CD14-positive monocyte (primary cell): ENCODE measurements around the gene SH3BGR. TPM values are rescaled to one million over a fixed set of nuclear protein-coding genes. Genes with fewer than 3 reads are reported as not detected.

ENCODE experiments used
- DNase-seq, 3 donors: peaks; one replicate each; pipeline ENCODE4 v3.0.0-alpha.2; 2011 to 2022
- H2AFZ ChIP-seq: 2 replicates; pipeline ENCODE4 v1.6.0; 2012; ENCODE audit warnings: mild to moderate bottlenecking, low read depth, low read length, inconsistent platforms; ENCODE audit not compliant: insufficient read depth, poor library complexity, severe bottlenecking
- H3K27ac ChIP-seq, 2 donors: 1 replicate in 1 of 2; 2 replicates in 1 of 2; pipeline ENCODE4 v1.5.1; 2012 to 2013; ENCODE audit warnings: low read length in 2 of 2, control low read depth in 1 of 2, inconsistent platforms in 1 of 2, low read depth in 1 of 2, mild to moderate bottlenecking in 1 of 2
- H3K27me3 ChIP-seq, 2 donors: one replicate each; pipeline versions ENCODE4 v1.6.0 to v1.6.1; 2011 to 2013; ENCODE audit warnings: low read length in 2 of 2; ENCODE audit not compliant: control insufficient read depth in 2 of 2, insufficient read depth in 2 of 2
- H3K36me3 ChIP-seq, 2 donors: replicated peaks in 1 of 2; 1 replicate in 1 of 2; 2 replicates in 1 of 2; pipeline versions ENCODE4 v1.5.1 to v1.6.1; 2012 to 2013; ENCODE audit warnings: low read length in 2 of 2, control low read depth in 1 of 2, inconsistent platforms in 1 of 2, mild to moderate bottlenecking in 1 of 2; ENCODE audit not compliant: insufficient read depth in 2 of 2, control insufficient read depth in 1 of 2
- H3K4me1 ChIP-seq, 2 donors: 1 replicate in 1 of 2; 2 replicates in 1 of 2; pipeline versions ENCODE4 v1.5.1 to v1.6.1; 2012 to 2013; ENCODE audit warnings: low read length in 2 of 2, control low read depth in 1 of 2, inconsistent platforms in 1 of 2, mild to moderate bottlenecking in 1 of 2, moderate library complexity in 1 of 2; ENCODE audit not compliant: insufficient read depth in 2 of 2, control insufficient read depth in 1 of 2
- H3K4me2 ChIP-seq: replicated peaks from 2 replicates; pipeline ENCODE3; 2012; ENCODE audit warnings: low read length, moderate library complexity, mild to moderate bottlenecking; ENCODE audit not compliant: poor library complexity, severe bottlenecking; ENCODE audit errors: extremely low read depth
- H3K4me3 ChIP-seq, 3 experiments: fragments of 200-600 bp in 1 of 3; sonication (generic) in 1 of 3; replicated peaks in 1 of 3; 1 replicate in 2 of 3; 2 replicates in 1 of 3; pipeline ENCODE4 v1.5.1; 2011 to 2013; ENCODE audit warnings: low read length in 3 of 3, mild to moderate bottlenecking in 3 of 3, control low read depth in 2 of 3, low read depth in 2 of 3, inconsistent platforms in 1 of 3, moderate library complexity in 1 of 3
- H3K79me2 ChIP-seq: 2 replicates; pipeline ENCODE4 v1.6.0; 2012; ENCODE audit warnings: mild to moderate bottlenecking, control low read depth, inconsistent platforms, low read length, moderate library complexity; ENCODE audit not compliant: insufficient read depth
- H3K9ac ChIP-seq: 2 replicates; pipeline ENCODE4 v1.6.0; 2017; ENCODE audit warnings: low read length, mild to moderate bottlenecking; ENCODE audit not compliant: insufficient read depth, poor library complexity, severe bottlenecking
- H3K9me3 ChIP-seq, 2 donors: replicated peaks in 1 of 2; 1 replicate in 1 of 2; 2 replicates in 1 of 2; pipeline versions ENCODE4 v1.5.1 to v1.6.1; 2012 to 2013; ENCODE audit warnings: low read length in 2 of 2, control low read depth in 1 of 2; ENCODE audit not compliant: control insufficient read depth in 1 of 2, insufficient read depth in 1 of 2
- H4K20me1 ChIP-seq: 2 replicates; pipeline ENCODE4 v1.6.0; 2012; ENCODE audit warnings: mild to moderate bottlenecking, low read length, control low read depth, moderate library complexity; ENCODE audit not compliant: insufficient read depth
- H3K27ac Mint-ChIP-seq, 7 donors: one replicate each; pipeline ENCODE4 v1.8.0; 2020; ENCODE audit warnings: mild to moderate bottlenecking in 7 of 7, mixed read lengths in 7 of 7, moderate library complexity in 6 of 7, inconsistent platforms in 2 of 7
- H3K27me3 Mint-ChIP-seq, 3 donors: one replicate each; pipeline ENCODE4 v1.8.0; 2021 to 2022; ENCODE audit warnings: low read depth in 3 of 3, mild to moderate bottlenecking in 3 of 3, mixed read lengths in 3 of 3, moderate library complexity in 3 of 3, inconsistent platforms in 1 of 3
- H3K36me3 Mint-ChIP-seq, 2 donors: one replicate each; pipeline ENCODE4 v1.8.0; 2020; ENCODE audit warnings: mixed read lengths in 2 of 2, inconsistent platforms in 1 of 2, mild to moderate bottlenecking in 1 of 2
- H3K4me1 Mint-ChIP-seq: one replicate; pipeline ENCODE4 v1.8.0; 2020; ENCODE audit warnings: mild to moderate bottlenecking, mixed read lengths
- H3K4me3 Mint-ChIP-seq, 2 donors: one replicate each; pipeline ENCODE4 v1.8.0; 2020; ENCODE audit warnings: mild to moderate bottlenecking in 2 of 2, mixed read lengths in 2 of 2, moderate library complexity in 1 of 2
- H3K9me3 Mint-ChIP-seq, 7 donors: one replicate each; pipeline ENCODE4 v1.8.0; 2020 to 2022; ENCODE audit warnings: mixed read lengths in 7 of 7, mild to moderate bottlenecking in 6 of 7, moderate library complexity in 6 of 7, inconsistent platforms in 2 of 7
- CTCF ChIP-seq: fragments of 200-600 bp; IDR thresholded peaks from one replicate; pipeline ENCODE4 v1.8.0; 2022; ENCODE audit warnings: antibody characterized with exemption, mild to moderate bottlenecking
- WGBS: methylation state at CpG from one replicate; pipeline ENCODE4 v1.1.5; 2013; ENCODE audit warnings: missing lambda C conversion rate; ENCODE audit not compliant: insufficient coverage; 5-methylcytosine and 5-hydroxymethylcytosine counted together
- intact Hi-C, 2 donors: fragments of 100-400 bp; cut with micrococcal nuclease; formaldehyde crosslinking; loops; one replicate each; pipeline versions ENCODE4 v1.15.0 to v1.15.1; 2023
- polyA plus RNA-seq, 3 donors: library from polyadenylated mRNA; depleted of rRNA in 1 of 3; unstranded in 2 of 3; stranded (reverse) in 1 of 3; fragments of 300-500 nt in 2 of 3; fragments of >200 nt in 1 of 3; fragmentation: Illumina TruSeq in 2 of 3; gene quantifications; 1 replicate in 2 of 3; 2 replicates in 1 of 3; pipeline ENCODE4 v1.2.3, GENCODE V29; 2012 to 2021

SH3BGR gene
- polyA plus RNA-seq, 3 donors: 0.36 to 0.72 TPM; not detected in 1

GRCh38 chr21:39422527-39423241, 29.1 kb upstream of the SH3BGR start:
- Mint-ChIP-seq H3K27ac (no peak overlapping the region), H3K36me3 (no peaks in the 10 kb centered on the region), H3K27me3 (peaks cover 0 to 2% (median 0%) of the 10 kb centered on the region in 3 donors), H3K9me3 (peaks cover 0 to 4% (median 3%) of the 10 kb centered on the region in 7 donors), H3K4me3 (no peak overlapping the region), H3K4me1 (no peaks in the 10 kb centered on the region)
- no peak for DNase-seq
- no peak overlapping the region for H3K27ac ChIP-seq
- TF ChIP-seq CTCF: no peak
- no CpG with 5 or more reads among the region's 5 CpGs for WGBS
- intact Hi-C loops: no loop called here
- no peaks in the 10 kb centered on the region for H3K9me3 ChIP-seq
- no peak overlapping the region for H3K9ac ChIP-seq
- H3K4me2 ChIP-seq: no peak overlapping the region
- no peaks in the 10 kb centered on the region for H4K20me1 ChIP-seq
- no peaks in the 10 kb centered on the region for H3K4me1 ChIP-seq
- no peak overlapping the region for H3K4me3 ChIP-seq
- no peaks in the 10 kb centered on the region for H3K27me3 ChIP-seq
- H2AFZ ChIP-seq: no peak overlapping the region
- no peaks in the 10 kb centered on the region for H3K79me2 ChIP-seq
- no peaks in the 10 kb centered on the region for H3K36me3 ChIP-seq

GRCh38 chr21:39429445-39429844, 22.3 kb upstream of the SH3BGR start:
- Mint-ChIP-seq H3K27ac (no peak overlapping the region), H3K9me3 (no peaks in the 10 kb centered on the region), H3K27me3 (peaks cover 0 to 6% (median 2%) of the 10 kb centered on the region in 3 donors), H3K4me1 (no peaks in the 10 kb centered on the region), H3K4me3 (no peak overlapping the region), H3K36me3 (no peaks in the 10 kb centered on the region)
- Histone ChIP-seq H3K27me3 (no peaks in the 10 kb centered on the region), H3K4me1 (no peaks in the 10 kb centered on the region), H3K27ac (no peak overlapping the region), H2AFZ (no peak overlapping the region), H3K36me3 (no peaks in the 10 kb centered on the region), H3K4me3 (no peak overlapping the region), H4K20me1 (no peaks in the 10 kb centered on the region), H3K79me2 (no peaks in the 10 kb centered on the region), H3K9me3 (no peaks in the 10 kb centered on the region), H3K9ac (no peak overlapping the region), H3K4me2 (no peak overlapping the region)
- DNase-seq: no peak
- TF ChIP-seq CTCF: no peak
- no CpG with 5 or more reads among the region's 2 CpGs for WGBS
- intact Hi-C loops: no loop called here
